GM18868 (cell line): Measurements from ENCODE around the gene UCKL1.
"Not testable (repeated sequence)": the region's sequence is repeated elsewhere in the genome, so short reads cannot be mapped to it uniquely, and the experiment has no call there.

Source experiments
- ATAC-seq: cut with Tn5 transposase; IDR thresholded peaks from one replicate; pipeline ENCODE4 v1.9.1; 2021; ENCODE audit warnings: mild to moderate bottlenecking, moderate library complexity; ENCODE audit not compliant: unreplicated experiment

UCKL1 gene

GRCh38 chr20:63955827-63956663 is at the start of gene UCKL1:
UCKL1 (minus strand) TSS chr20:63956416; CDS start chr20:63956372, 44 bp downstream.
- ATAC-seq, result peak; percentile 78

- ATAC-seq, result no peak
These were observed 49.2 kb upstream of the UCKL1 start for GRCh38 chr20:64005394-64005793.

GRCh38 chr20:64003960-64004725 is 47.9 kb upstream of the UCKL1 start:
- no peak for ATAC-seq

- no peak for ATAC-seq
These were observed 45.4 kb upstream of the UCKL1 start for GRCh38 chr20:64001607-64002011.

- ATAC-seq, result no peak
These were observed 44.7 kb upstream of the UCKL1 start for GRCh38 chr20:64000906-64001305.

- ATAC-seq, result no peak
These were observed 26.7 kb upstream of the UCKL1 start for GRCh38 chr20:63982937-63983336.

- ATAC-seq, result peak; percentile 45
These were observed 24.9 kb upstream of the UCKL1 start, which contains the start of gene PRPF6 for GRCh38 chr20:63980806-63981728. PRPF6 (plus strand) TSS chr20:63981132; CDS start chr20:63981246, 114 bp downstream.

- ATAC-seq, result peak; percentile 13
These were observed 24.1 kb upstream of the UCKL1 start for GRCh38 chr20:63980317-63980805.

- peak; percentile 52 for ATAC-seq
These were observed 23.5 kb upstream of the UCKL1 start, which contains the start of gene SAMD10 for GRCh38 chr20:63979557-63980316. SAMD10 (minus strand) TSS chr20:63979642; CDS start chr20:63979467, 175 bp downstream.

GRCh38 chr20:63979229-63979556 is 23.0 kb upstream of the UCKL1 start:
- no peak for ATAC-seq

GRCh38 chr20:63978319-63979228 is 22.4 kb upstream of the UCKL1 start:
- ATAC-seq, result peak; percentile 42

- ATAC-seq, result no peak
These were observed 21.6 kb upstream of the UCKL1 start for GRCh38 chr20:63977739-63978276.

GRCh38 chr20:63976980-63977738 is 20.9 kb upstream of the UCKL1 start:
- no peak for ATAC-seq

- ATAC-seq, result not testable (repeated sequence)
These were observed 20.3 kb upstream of the UCKL1 start for GRCh38 chr20:63976511-63976910.

- ATAC-seq, result no peak
These were observed 18.4 kb upstream of the UCKL1 start for GRCh38 chr20:63974402-63975200.

- no peak for ATAC-seq
These were observed 17.6 kb upstream of the UCKL1 start for GRCh38 chr20:63973636-63974401.
